NCI-H748 treated with DMSO at 0.1 percent for 48 hours (cell line): ENCODE measurements around the gene INTS12.
A peak's percentile ranks its signal among the peaks of the same experiment; 100 is the strongest.

Source experiments
- DNase-seq: peaks from one replicate; lab custom pipeline; 2025; lab: John Stamatoyannopoulos, UW

The INTS12 gene

GRCh38 chr4:105683038-105683437, 25.5 kb downstream of the INTS12 start:
- no peak for DNase-seq

GRCh38 chr4:105679186-105679585, 29.3 kb downstream of the INTS12 start:
- DNase-seq: no peak

- DNase-seq: no peak
Measured at GRCh38 chr4:105677709-105678108, 30.8 kb downstream of the INTS12 start.

GRCh38 chr4:105674011-105674410, 34.5 kb downstream of the INTS12 start:
- DNase-seq: no peak

GRCh38 chr4:105671301-105671700, 37.2 kb downstream of the INTS12 start:
- DNase-seq: no peak

GRCh38 chr4:105670684-105671083, 37.8 kb downstream of the INTS12 start:
- no peak for DNase-seq

- DNase-seq: peak; percentile 11
Measured at GRCh38 chr4:105666693-105667092, 41.8 kb downstream of the INTS12 start.

- no peak for DNase-seq
Measured at GRCh38 chr4:105662935-105663675, 45.4 kb downstream of the INTS12 start.

- no peak for DNase-seq
Measured at GRCh38 chr4:105661028-105661427, 47.5 kb downstream of the INTS12 start.

- no peak for DNase-seq
Measured at GRCh38 chr4:105659190-105659589, 49.3 kb downstream of the INTS12 start.

GRCh38 chr4:105657117-105657765, 51.2 kb downstream of the INTS12 start:
- DNase-seq: no peak

- DNase-seq: no peak
Measured at GRCh38 chr4:105652286-105652888, 56.1 kb downstream of the INTS12 start.

- no peak for DNase-seq
Measured at GRCh38 chr4:105651884-105652283, 56.6 kb downstream of the INTS12 start.

GRCh38 chr4:105650190-105650589, 58.3 kb downstream of the INTS12 start:
- DNase-seq: no peak

- DNase-seq: no peak
Measured at GRCh38 chr4:105645440-105645839, 63.0 kb downstream of the INTS12 start.

- DNase-seq: no peak
Measured at GRCh38 chr4:105644257-105644656, 64.2 kb downstream of the INTS12 start.

GRCh38 chr4:105641845-105642244, 66.6 kb downstream of the INTS12 start:
- no peak for DNase-seq

- DNase-seq: peak; percentile 37
Measured at GRCh38 chr4:105637408-105638176, 70.9 kb downstream of the INTS12 start.

- DNase-seq: no peak
Measured at GRCh38 chr4:105634402-105635080, 73.9 kb downstream of the INTS12 start.

GRCh38 chr4:105633241-105633640, 75.2 kb downstream of the INTS12 start:
- DNase-seq: no peak
